Suppressor macrophage treated with lipopolysaccharide for 4 hours (primary cell): ENCODE measurements around the gene RABGAP1.

Source experiments
- DNase-seq: peaks from one replicate; pipeline ENCODE4 v3.0.0-alpha.2; 2020

Gene RABGAP1

GRCh38 chr9:123049589-123050222 is 108.9 kb downstream of the RABGAP1 start:
- DNase-seq: no peak

- DNase-seq: no peak
Measured at GRCh38 chr9:123053046-123053445, 112.2 kb downstream of the RABGAP1 start.

GRCh38 chr9:123053711-123054110 is 112.9 kb downstream of the RABGAP1 start:
- DNase-seq: no peak

DNA sequence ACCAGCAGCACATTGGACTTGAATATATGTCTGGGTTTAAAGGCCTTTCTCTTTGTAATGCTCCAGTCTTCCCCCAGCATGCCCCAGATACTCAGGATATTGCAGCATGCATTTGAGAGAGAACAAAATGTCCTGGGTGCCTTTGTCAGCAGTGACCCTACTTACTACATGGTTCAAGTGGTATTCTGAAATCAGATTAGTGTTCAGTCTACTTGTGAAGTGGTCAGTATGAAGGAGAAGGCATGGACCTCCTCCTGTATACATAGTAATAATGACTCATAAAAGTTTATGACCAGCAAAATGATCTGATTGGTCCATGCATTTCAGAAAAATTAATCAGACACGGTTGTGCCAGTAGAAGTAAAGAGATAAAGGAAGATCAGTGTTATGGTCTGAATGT is 118.0 kb downstream of the RABGAP1 start:
- DNase-seq: no peak

DNA sequence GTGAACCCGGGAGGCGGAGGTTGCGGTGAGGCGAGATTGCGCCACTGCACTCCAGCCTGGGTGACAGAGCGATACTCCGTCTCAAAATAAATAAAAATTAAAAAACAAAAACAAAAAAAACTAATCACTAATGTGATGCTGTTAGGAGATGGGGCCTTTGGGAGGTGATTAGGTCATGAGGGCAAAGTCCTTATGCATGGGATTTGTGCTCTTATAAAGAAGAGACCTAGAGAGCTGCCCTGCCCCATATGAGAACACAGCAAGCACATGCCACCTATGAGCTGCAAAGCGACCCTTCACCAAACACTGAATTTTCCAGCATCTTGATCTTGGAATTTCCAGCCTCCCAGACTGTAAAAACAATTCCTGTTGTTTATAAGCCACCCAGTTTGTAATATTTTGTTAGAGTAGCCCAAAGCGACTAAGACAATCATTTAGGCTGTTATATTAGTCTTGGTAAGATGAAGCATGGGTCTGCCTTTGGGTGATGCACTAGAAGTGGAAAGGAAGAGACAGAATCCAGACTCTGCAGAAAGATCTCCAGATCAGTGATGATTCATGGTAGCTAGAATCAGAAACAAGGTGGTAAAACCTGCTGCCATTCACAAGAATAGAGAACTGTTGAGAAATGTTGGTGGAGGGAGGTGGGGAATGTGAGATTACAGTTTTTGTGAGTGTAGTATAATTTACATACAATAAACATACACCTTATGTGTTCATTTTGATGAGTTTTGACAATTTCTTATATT is 118.8 kb downstream of the RABGAP1 start:
- no peak for DNase-seq

DNA sequence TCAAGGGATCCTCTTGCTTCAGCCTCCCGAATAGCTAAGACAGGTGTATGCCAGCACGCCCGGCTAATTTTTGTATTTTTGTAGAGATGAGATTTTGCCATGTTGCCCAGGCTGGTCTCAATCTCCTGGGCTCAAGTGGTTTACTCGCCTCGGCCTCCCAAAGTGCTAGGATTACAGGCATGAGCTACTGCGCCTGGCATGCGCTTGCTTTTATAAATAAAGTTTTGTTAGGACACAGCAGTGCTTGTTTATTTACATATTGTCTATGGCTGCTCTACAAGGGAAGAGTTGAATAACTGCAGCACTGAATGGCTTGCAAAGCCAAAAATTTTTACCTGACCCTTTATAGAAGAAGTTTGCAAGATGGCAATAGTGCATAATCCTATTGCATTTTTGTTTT is 120.4 kb downstream of the RABGAP1 start:
- no peak for DNase-seq

DNA sequence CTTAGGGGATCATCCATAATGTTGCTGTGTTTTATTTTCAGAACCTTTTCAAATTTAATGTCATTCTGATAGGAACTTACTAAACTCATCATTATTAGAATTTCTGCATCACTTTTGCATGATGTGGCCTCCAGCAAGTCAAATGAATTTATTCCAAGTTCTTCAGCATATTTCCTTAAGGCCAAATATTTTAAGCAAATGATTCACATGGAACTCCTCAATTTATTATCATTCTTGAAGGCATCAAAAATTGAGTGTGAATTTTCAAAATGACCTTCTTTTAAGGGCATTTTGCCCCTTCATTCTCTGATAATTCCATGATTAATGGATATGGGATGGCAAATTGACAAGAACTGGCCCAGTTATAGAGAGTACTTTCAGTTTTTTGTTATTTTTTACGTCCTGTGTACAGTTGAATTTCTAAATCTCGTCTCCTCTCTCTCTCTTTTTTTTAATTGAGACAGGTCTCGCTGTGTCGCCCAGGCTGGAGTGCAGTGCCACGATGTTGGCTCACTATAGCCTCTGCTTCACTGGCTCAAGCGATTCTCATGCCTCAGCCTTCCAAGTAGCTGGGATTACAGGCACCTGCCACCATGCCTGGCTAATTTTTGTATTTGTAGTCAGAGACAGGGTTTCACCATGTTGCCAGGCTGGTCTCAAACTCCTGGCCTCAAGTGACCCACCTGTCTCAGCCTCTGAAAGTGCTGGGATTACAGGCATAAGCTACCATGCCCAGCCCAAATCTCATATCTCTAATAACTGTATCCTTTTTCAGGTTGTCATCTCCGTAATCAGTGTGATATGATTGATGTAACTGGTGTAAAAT is 121.7 kb downstream of the RABGAP1 start:
- DNase-seq: no peak

DNA sequence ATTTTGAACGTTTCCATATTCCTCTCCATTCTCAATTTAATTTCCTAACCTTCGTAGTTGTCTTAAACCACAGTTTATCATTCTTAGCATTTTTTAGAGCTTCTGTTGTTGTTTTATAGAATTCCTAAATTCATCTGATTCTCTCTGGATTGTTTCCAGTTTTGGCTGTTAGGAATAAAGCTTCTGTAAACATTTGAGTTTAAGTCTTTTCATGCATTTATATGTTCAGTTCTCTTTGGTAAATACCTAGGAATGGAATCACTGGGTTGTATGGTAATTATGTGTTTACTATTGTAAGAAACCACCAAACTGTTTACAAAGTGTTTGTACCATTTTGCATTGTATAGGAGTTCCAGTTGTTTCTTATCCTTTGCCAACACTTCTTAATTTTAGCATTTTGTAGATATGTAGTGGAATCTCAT is 122.4 kb downstream of the RABGAP1 start:
- DNase-seq: no peak

- DNase-seq: no peak
Measured at GRCh38 chr9:123063896-123064295, 123.1 kb downstream of the RABGAP1 start.

DNA sequence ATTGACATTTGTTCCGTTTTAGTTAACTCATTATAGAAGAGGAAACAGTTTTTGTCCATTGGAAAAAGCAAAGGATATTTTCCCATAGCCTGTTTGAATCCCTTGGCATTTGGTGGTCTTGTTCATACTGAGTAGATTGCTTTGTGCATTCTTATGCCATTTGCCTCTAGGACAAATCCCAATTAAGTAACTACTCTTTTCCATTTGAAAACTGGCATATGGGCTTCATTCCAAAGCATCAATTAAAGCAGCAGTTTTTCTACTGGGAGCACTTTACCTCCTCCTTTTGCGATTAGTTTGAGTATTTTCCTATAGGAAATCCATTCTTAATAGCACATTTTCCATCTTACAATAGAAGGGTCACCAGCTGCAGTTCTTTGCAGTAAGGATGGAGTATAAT is 123.9 kb downstream of the RABGAP1 start:
- DNase-seq: no peak

- no peak for DNase-seq
Measured at GRCh38 chr9:123065196-123065595, 124.4 kb downstream of the RABGAP1 start.

GRCh38 chr9:123067136-123067535 is 126.3 kb downstream of the RABGAP1 start:
- no peak for DNase-seq

DNA sequence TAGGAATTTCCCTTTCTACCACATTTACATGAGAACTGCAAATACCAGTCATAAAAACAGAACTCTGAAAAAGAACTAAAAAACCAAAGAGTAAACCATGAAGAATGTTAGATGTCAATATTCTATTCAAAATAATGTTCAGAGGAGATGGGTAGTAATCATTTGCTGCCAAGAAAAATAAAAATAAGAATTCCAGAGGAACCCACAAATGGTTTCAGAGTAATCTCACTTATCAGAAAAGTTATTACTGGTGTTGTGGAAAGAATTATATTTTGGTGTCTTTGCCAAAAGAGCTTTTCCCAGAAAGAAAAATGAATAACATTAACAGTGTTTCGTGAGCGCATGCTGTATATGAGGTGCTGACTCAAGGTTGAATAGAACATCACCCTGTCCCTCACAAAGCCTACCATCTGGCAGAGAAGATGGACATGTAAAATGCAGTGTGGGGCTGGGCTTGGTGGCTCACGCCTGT is 128.2 kb downstream of the RABGAP1 start:
- DNase-seq: no peak

GRCh38 chr9:123070198-123070597 is 129.4 kb downstream of the RABGAP1 start:
- DNase-seq: no peak

DNA sequence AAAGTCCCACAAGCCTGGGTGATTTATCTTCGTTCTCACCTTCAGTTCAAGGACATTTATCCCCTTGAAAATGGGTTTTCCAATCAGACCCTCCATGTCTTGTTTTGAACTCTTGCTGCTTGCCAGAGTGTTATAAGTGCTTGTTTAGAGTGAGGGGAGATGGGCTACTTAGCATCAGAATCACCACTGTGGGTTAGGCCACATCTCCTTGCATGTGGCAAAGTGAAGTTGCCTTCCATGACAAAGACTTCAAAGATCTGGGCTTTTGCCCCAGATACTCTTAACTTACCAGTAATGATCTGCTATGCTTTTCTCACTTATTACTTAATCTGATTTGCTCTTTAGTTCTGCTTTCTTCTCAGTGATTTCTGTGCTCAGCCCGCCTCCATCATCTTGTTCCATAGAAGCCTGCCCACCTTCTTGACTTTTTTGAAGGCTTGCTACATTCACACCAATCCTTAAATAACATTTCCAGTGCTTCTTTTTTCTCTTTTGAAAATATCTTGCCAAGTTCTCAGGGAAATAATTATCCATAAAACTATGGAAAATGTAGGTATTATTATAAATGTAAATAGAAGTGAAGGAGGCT is 131.7 kb downstream of the RABGAP1 start:
- DNase-seq: no peak

- DNase-seq: no peak
Measured at GRCh38 chr9:123073441-123073840, 132.6 kb downstream of the RABGAP1 start.

- DNase-seq: peak; percentile 8
Measured at GRCh38 chr9:123073991-123074422, 133.2 kb downstream of the RABGAP1 start.

DNA sequence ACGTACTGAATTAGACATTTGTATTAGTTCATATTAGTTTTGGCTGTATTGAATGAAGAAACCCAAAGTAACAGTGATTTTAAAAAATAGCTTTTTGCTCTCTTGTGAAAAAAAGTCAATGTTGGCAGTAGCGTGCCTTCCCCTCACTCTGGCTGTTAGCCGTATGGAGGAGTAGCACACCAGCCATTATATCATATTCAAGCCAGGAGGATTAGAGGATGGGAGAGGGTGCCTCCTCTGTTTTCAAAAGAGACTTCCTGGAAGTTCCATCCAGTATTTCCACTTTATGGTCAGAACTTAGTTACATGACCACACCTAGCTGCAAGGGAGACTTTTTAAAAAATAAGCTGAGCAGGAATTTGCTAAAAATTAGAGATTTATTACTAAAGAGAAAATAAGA is 133.8 kb downstream of the RABGAP1 start:
- no peak for DNase-seq

- no peak for DNase-seq
Measured at GRCh38 chr9:123080444-123080843, 139.6 kb downstream of the RABGAP1 start.

DNA sequence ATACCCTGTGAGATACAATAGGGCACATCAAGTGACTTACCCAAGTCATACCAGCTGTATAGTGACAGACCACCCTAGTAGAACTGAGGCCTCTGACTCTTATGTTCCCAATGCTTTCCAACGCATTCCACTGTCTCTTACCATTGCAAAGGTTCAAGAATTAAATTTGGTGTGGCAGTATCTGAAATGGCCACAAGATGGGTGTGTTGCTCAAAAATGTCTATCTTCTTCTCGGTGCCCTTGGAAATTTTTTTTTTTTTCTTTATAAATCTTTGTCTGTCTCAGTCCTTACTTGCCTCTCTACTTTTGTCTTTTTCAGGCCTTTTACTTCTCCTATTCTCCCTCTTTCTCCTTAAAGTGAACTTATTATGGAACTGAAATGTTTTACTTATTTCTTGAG is 141.0 kb downstream of the RABGAP1 start:
- peak; percentile 21 for DNase-seq

DNA sequence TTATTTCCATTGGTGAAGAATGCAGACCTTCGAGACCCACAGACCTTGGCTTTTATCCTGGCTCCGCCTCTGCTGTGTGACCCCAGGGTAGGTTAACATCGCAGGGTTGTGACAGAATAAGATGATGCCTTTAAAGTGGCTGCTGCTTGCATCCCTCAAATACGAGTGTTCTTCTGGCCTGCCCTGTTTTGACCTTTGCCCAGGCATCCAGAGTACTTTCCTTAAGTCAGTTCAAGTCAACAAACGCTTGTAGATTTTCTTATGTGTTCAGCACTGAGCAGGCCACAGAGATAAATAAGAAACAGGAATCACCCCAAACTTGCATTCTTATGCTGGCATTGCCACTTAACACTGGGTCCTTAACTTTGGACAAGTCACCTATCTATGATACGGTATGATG is 142.9 kb downstream of the RABGAP1 start:
- no peak for DNase-seq

DNA sequence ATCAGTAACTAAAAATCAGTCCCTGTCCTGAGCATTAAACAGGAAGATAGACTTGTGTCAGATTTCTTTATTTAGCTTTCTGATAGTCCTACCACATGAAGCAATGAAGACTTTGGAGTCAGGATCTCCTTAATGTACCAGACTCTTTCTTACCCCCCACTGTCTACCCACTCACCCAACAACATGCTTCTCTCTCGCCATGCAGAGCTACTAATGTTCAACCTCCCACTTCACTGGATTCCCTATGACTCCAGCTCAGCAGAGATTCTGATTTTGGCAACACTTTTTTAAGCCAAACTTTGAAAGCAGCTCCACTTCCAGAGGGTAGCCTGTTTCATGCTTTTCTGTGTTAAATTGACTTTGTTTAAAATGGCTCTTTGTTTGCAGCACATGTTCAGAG is 143.4 kb downstream of the RABGAP1 start:
- no peak for DNase-seq

- DNase-seq: no peak
Measured at GRCh38 chr9:123085916-123086315, 145.1 kb downstream of the RABGAP1 start.
